ENCODE measurements around the gene CD96.
"Not testable (repeated sequence)": the region's sequence is repeated elsewhere in the genome, so short reads cannot be mapped to it uniquely, and the experiment has no call there.

- not testable (repeated sequence) for TF ChIP-seq POLR2AphosphoS5 (IDR thresholded peaks at IDR 0.05; ENCODE audit: low read depth); CTCF (IDR thresholded peaks at IDR 0.05; ENCODE audit: insufficient read depth, low read length); GABPA (IDR thresholded peaks at IDR 0.05; ENCODE audit: low read depth); REST (IDR thresholded peaks at IDR 0.05; ENCODE audit: insufficient replicate concordance, low read depth)
Observed at GRCh38 chr3:111630638-111631037, 88.6 kb downstream of the CD96 start.

Data from HL-60 (cell line).